Measurements from ENCODE around the gene RUFY4. TPM values are rescaled to one million over a fixed set of nuclear protein-coding genes. Genes with fewer than 3 reads are reported as not detected.

The RUFY4 gene
- total RNA-seq, 1 donor from 2014 or later, result not detected

DNA sequence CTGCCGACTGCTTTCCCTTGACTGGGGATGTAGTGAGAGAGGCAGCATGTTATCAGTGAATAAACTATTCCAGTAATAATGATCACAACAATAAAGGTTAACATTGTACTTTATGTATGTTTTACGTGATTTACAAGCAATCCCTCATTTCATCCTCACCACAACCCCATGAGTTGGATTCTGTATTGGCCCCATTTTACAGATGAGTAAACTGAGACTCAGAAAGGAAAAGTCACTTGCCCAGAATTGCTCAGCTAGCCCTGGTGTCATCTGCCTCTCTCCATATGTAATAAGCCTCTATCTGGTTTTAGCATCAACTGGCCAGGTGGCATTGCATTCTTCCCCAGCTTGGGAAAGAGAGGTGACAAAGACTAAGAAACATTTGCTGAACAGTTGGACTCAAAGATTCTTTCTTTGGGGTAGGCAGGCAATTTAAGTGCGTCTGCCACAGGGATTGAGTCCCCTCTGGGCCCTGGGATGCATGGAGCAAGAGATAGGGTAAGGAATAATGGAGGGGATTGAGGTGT, 58.9 kb downstream of the RUFY4 start:
- DNase-seq (ENCODE audit: missing footprints), result no peak
- intact Hi-C loops (cut with DNase I), result no loop called here
- ATAC-seq, result no peak

DNA sequence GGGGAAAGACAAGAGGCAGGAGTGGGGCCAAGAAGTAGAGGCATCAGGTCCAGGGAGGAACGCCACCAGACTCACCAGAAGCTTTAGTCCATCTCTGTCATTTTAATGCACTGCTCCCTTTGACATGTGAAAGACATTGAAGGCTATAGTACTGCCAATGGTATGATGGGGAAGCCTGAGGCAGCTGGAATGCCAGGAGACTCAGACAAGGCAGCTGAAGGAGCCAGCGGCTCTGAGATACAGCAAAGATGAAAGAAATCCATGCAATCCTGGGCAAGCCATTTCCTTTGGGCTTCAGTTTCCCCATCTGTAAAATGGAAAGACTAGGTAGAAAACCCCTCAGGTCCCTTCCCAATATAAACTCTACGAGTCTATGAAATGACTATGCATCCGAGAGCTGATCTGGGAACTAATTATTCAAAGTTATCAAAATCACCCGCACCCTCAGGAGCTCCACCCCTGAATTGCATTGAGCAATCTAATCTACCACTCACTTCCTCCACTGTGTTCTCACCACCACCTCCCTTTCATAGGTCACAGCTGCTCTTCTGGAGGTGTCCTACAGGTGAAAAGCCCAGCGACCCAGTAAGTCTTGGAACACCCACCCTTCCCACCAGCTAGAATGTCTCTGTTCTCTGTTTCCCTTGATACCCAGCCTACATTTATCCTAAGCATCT, 59.9 kb downstream of the RUFY4 start:
- DNase-seq (ENCODE audit: missing footprints), result no peak
- no peak for ATAC-seq
- intact Hi-C loops (cut with DNase I), result no loop called here

DNA sequence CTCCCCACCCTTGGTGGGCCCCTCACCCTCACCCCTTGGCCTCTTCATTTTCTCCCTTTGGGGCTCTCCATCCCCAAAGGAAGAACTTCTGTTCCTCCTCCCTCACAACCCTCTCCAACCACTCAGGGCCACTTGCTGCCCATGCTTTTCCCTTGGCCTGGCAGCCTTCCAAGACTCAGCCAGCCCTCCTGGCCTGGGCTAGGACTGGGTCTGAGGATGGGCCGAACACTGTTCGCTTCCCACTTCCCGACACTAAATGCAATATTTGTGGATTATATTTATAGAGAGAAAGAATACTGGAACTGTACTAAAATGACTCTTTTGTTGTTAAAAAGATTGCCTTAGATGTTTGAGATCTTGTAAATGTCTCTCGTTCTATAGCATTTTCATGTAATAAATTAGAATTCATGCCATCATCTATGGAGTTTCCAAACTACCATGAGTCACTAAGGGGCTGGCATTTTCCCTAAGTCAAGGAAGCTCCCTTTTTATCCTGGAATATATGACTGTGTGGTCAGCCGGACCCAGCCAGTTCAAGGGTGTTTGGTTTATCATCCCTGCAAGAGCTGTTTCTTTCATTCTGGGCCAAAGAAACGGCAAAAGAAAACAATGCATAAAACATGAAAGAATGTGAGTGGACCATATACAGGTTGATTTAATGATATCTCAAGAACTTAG, 60.5 kb downstream of the RUFY4 start:
- intact Hi-C loops (cut with DNase I), result no loop called here

DNA sequence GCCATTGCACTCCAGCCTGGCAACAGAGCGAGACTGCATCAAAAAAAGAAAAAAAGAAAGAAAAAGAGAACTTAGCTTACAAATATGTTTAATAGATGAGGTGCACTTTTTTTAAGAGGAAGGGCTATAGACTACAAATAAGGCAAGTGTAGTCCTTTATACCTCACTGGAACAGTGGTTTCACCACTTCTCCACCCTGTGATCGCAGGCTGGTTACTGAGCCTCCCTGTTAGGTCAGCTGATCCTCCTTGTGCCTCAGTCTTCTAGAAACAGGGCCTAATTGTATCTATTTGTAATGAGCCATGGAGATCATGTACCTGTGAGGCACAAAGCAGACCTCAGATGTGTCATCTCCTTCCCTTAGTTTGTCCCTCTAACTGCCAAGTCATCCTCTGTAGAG, 61.3 kb downstream of the RUFY4 start:
- DNase-seq (ENCODE audit: missing footprints), result no peak
- ATAC-seq, result no peak
- intact Hi-C loops (cut with DNase I), result no loop called here

More for the DNA sequence above, 60.5 kb downstream of the RUFY4 start:
- ATAC-seq (no peak), DNase-seq (ENCODE audit: missing footprints) (no peak)

DNA sequence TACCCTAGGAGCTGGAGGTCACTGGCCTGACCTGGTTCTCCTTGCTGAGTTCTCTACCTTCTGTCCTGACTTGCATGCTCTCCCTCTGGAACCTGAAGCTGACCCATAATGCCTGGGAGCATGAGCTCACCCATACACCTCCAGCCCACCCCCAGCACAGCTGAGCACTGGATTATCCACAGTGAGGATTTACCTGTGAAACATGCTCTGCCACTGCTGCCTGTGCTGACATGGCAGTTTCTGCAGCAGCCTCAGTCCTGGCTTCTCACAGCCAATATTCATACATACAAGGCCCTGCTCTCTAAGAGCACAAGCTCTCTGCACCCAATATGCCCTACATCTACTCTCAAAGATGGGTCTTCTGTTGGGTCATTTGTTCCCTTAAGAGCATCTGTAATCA, 61.8 kb downstream of the RUFY4 start:
- intact Hi-C loops (cut with DNase I), result no loop called here
- ATAC-seq, result no peak
- no peak for DNase-seq (ENCODE audit: missing footprints)

DNA sequence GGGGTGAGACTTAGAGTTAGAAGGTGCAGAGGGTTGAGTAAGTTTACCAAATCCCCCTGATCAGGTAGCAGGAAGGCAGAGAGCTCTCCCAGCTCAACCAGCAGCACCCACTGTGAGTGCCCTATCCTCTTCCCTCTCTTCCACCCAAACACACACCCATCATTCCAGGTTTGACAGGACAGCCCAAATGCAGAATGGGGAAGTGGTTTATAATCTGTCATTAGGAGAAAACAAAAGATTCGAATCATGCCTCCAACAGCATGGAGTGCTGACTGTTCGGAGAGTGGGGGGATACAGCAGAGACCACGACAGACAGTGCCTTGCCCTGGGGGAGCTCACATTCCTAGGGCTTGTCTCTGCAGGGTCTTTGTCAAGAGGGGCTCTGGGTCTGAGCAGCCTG, 68.5 kb downstream of the RUFY4 start:
- DNase-seq (ENCODE audit: missing footprints), result no peak
- ATAC-seq, result no peak
- intact Hi-C loops (cut with DNase I), result no loop called here

DNA sequence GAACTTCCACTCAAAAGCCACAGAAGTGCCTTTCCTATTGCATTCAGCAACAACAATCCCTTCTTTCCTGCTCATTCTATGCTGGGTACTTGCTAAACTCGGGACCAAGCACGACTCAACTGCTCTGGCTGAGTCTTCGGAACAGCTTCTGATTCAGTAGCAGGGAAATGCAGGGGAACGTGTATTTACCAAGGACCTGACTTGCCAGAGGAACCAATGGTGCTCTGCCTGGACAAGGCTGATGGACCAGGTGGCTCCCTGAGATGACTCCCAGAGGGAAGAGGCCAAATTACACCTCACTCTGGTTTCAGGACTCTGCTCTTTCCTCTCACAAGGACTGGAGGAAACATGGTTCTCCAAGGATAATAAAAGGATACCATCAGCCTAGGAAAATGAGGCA, 69.0 kb downstream of the RUFY4 start:
- ATAC-seq (no peak), DNase-seq (ENCODE audit: missing footprints) (no peak)
- intact Hi-C loops (cut with DNase I), result no loop called here

Other genes starting within 250 kb of the RUFY4 start
- 705 TPM for gene TNS1, start 66.3 kb upstream of the RUFY4 start, total RNA-seq
- 1.5 TPM for gene CXCR2, start 56.8 kb downstream of the RUFY4 start, total RNA-seq
- 1.1 TPM for gene CXCR1, start 97.7 kb downstream of the RUFY4 start, total RNA-seq
- gene ARPC2, start 147.9 kb downstream of the RUFY4 start, total RNA-seq, result 142 TPM
- 2.0 TPM for gene GPBAR1, start 191.8 kb downstream of the RUFY4 start, total RNA-seq
- gene AAMP, start 200.9 kb downstream of the RUFY4 start, total RNA-seq, result 50.6 TPM
- gene PNKD, start 201.3 kb downstream of the RUFY4 start, total RNA-seq, result 67.0 TPM
- 138 TPM for gene TMBIM1, start 223.2 kb downstream of the RUFY4 start, total RNA-seq

Data from Right ventricle myocardium inferior (tissue), 1 donor.